ENCODE measurements around the gene FUT8. TPM values are rescaled to one million over a fixed set of nuclear protein-coding genes. Genes with fewer than 3 reads are reported as not detected.

The FUT8 gene
- total and polyA plus RNA-seq, 8 donors = 5.8 to 42.6 (median 20.3) TPM

DNA sequence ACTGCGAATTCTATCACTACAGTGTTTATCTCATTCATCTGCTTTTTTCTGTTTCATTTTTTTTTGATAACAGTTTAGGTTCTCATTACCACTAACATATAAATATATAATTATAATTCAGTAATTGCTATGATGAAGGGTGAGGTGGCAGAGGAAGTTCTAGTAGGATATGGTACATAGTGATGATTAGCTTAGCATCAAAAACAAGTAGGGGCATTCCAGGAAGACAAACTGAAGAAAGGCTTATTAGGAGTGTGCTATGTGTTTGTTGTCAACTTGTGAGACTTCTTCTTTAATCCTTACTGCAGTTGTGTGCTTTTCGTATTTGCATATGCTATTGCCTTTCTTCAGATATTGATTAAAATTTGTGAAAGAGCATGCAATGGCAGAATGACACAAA lies 20.6 kb downstream of the FUT8 start:
- Histone ChIP-seq H3K9me3 (no peaks in the 10 kb centered on the region), H3K27ac (no peak overlapping the region), H3K36me3 (no peaks in the 10 kb centered on the region), H3K4me3 (no peak overlapping the region), H3K4me1 (peaks cover 0 to 5% (median 0%) of the 10 kb centered on the region in 3 donors), H3K27me3 (no peaks in the 10 kb centered on the region)
- ATAC-seq (no peak), FAIRE-seq (no peak), DNase-seq (no peak)
- intact Hi-C loops (cut with DNase I) = no loop called here
- TF ChIP-seq, protein P1, sequence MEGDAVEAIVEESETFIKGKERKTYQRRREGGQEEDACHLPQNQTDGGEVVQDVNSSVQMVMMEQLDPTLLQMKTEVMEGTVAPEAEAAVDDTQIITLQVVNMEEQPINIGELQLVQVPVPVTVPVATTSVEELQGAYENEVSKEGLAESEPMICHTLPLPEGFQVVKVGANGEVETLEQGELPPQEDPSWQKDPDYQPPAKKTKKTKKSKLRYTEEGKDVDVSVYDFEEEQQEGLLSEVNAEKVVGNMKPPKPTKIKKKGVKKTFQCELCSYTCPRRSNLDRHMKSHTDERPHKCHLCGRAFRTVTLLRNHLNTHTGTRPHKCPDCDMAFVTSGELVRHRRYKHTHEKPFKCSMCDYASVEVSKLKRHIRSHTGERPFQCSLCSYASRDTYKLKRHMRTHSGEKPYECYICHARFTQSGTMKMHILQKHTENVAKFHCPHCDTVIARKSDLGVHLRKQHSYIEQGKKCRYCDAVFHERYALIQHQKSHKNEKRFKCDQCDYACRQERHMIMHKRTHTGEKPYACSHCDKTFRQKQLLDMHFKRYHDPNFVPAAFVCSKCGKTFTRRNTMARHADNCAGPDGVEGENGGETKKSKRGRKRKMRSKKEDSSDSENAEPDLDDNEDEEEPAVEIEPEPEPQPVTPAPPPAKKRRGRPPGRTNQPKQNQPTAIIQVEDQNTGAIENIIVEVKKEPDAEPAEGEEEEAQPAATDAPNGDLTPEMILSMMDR (IDR thresholded peaks at IDR 0.05) = no peak
- 97 to 98% methylated on average over 2 of the region's 2 CpGs for WGBS, 2 donors

DNA sequence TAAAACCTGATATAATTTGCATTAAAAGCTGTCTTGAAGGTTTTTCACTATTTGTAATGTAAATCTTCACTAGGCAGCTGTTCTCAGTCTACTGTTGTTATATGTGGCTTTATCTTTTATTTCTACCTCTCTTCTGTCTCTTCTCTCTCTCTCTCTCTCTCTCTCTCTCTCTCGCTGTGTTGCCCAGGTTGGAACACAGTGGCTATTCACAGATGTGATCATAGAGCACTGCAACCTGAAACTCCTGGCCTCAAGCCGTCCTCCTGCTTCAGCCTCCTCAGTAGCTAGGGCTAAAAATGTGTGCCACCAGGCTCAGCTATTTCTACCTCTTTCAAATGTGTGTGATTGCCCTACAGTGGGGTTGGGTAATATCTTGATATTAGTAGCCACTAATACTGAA lies 21.1 kb downstream of the FUT8 start:
- Histone ChIP-seq H3K27ac (no peak overlapping the region), H3K4me3 (no peak overlapping the region), H3K4me1 (peaks cover 0 to 5% (median 0%) of the 10 kb centered on the region in 3 donors), H3K36me3 (no peaks in the 10 kb centered on the region), H3K9me3 (no peaks in the 10 kb centered on the region), H3K27me3 (no peaks in the 10 kb centered on the region)
- ATAC-seq (no peak), FAIRE-seq (no peak), DNase-seq (no peak)
- WGBS, 2 donors = 84 to 93% methylated on average over 2 of the region's 2 CpGs
- TF ChIP-seq, protein P1 (IDR thresholded peaks at IDR 0.05) = no peak
- intact Hi-C loops (cut with DNase I) = no loop called here

DNA sequence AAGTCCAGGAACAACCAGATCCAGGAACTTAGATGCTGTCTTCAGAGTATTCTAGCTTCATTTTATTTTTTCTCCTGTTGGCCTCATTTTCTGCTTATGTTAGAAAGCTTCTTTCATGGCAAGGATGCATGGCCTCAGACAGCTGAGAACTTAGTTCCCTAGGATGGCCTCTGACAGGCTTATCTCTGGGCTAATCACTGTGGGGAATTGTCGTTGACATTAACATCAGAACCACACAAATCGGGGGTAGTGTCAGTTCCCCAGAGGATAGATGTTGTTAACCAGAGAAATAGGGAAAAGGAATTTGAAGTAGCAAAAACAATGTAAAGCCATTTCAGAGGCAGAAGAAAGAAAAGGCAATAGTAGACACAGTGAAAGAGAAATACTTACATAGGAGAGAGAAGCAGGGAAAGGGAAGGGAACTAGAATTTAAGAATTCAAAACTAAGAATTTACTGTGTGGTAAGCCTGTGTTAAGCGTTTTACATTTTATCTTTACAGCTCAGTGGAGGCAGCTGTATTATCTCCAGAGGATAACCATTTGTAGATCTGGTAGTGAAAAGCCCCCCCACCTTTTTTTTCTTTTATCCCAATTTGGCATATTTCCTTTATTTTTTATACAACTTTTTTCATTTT lies 21.8 kb downstream of the FUT8 start:
- Histone ChIP-seq H3K27me3 (no peaks in the 10 kb centered on the region), H3K4me3 (no peak overlapping the region), H3K27ac (no peak overlapping the region), H3K9me3 (no peaks in the 10 kb centered on the region), H3K4me1 (peaks cover 0 to 5% (median 0%) of the 10 kb centered on the region in 3 donors), H3K36me3 (no peaks in the 10 kb centered on the region)
- TF ChIP-seq, protein P1 (IDR thresholded peaks at IDR 0.05) = no peak
- DNase-seq = no peak
- WGBS, 2 donors = 47 to 48% methylated on average over 3 of the region's 3 CpGs
- intact Hi-C loops (cut with DNase I) = no loop called here
- no peak for FAIRE-seq
- ATAC-seq = no peak

DNA sequence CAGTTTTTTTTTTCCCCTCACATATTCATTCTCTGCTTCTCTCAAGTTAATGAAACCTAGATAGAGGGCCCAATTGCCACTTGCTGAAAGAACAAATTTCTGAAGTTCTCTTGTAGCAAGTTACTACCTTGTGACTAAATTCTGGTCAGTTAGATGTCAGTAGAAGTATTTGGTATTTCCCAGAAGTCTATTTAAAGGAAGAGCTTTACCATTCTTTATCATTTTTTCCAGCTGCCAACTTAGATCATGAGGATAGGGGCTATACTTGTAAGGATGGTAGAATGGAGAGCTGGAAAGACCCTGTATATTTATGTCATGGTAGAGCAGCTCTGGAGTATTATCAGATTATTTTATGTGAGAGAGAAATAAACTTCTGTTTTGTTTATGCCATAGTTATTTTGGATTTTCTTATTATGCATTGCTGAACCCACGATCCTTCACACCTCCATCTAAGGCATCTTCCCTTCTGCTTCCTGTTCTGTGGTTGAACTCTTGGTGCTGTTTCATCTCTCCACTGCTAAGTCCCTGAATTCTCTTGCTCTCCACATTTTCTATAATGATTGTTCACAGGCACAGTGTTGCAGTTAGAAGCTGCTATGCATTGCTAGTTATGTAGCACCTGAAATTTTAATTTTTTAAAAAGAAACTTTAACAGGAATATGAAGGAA lies 25.9 kb downstream of the FUT8 start:
- Histone ChIP-seq H3K9me3 (no peaks in the 10 kb centered on the region), H3K4me3 (no peak overlapping the region), H3K27me3 (no peaks in the 10 kb centered on the region), H3K4me1 (peaks cover 0 to 5% (median 0%) of the 10 kb centered on the region in 3 donors), H3K36me3 (no peaks in the 10 kb centered on the region), H3K27ac (no peak overlapping the region)
- FAIRE-seq (no peak), DNase-seq (no peak), ATAC-seq (no peak)
- TF ChIP-seq, protein P1 (IDR thresholded peaks at IDR 0.05) = no peak
- WGBS, 2 donors = 86 to 95% methylated on average over 1 of the region's 1 CpG
- intact Hi-C loops (cut with DNase I) = no loop called here

DNA sequence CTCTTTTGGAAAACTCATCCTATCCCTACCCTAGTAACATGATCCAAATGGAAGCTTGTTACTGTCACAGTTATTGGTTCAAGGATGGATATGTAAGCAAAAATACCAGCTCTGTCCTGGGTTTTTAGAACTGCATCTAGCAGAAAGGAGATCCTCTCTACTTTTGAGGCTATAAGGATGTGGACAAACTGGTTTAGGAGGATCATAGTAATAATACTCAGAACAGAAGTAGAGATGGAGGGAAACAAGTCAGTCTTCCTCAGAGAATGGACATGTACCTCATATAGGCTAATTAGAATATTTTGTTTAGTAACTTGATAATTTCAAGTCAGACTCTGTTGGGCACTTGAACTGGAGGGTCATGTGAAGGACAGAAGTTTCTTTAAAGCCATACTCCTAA lies 26.6 kb downstream of the FUT8 start:
- ATAC-seq (no peak), DNase-seq (no peak), FAIRE-seq (no peak)
- Histone ChIP-seq H3K4me3 (no peak overlapping the region), H3K9me3 (no peaks in the 10 kb centered on the region), H3K27me3 (no peaks in the 10 kb centered on the region), H3K4me1 (peaks cover 0 to 5% (median 0%) of the 10 kb centered on the region in 3 donors), H3K27ac (no peak overlapping the region), H3K36me3 (no peaks in the 10 kb centered on the region)
- TF ChIP-seq, protein P1 (IDR thresholded peaks at IDR 0.05) = no peak
- intact Hi-C loops (cut with DNase I) = no loop called here

All from pancreas (tissue), 10 donors.